Measurements from ENCODE around the gene NLRP3. TPM values are rescaled to one million over a fixed set of nuclear protein-coding genes. Genes with fewer than 3 reads are reported as not detected.

NLRP3 gene
- total and polyA plus RNA-seq, 9 of the 15 experiments (the other 6 are each of a cell fraction or from before 2014, with no cell fraction given) = not detected

DNA sequence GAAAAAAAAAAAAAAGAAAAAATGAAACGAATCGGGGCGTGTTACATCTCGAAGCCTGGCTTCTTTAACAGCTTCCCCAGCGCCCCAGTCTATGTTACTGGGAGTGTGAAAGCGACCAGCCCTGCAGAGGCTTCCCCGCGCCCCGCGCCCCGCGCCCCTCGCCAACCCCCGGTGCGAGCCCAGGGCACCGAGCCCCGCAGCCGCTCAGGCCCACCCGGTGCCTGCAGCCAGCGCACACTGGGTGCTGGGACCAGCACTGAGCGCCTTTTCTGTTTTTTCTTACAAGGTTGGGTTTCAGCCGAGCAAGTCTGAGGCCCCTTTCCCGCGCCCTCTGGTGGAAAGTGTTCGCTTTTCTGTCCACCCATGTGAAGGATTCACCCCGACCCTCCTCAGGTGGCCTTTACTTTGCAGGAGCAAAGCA lies 42.2 kb upstream of the NLRP3 start:
- ATAC-seq = peak; percentile 86
- WGBS (ENCODE audit: insufficient coverage, low coverage, missing lambda C conversion rate) = 28% methylated on average over 26 of the region's 26 CpGs
- H3K9ac ChIP-seq (ENCODE audit: insufficient read depth in 1 of 2, low read depth in 2 of 2, low read length in 2 of 2) = peak overlapping the region in 1 of 2 experiments; percentile 84; a peak in 2 of 4 replicates
- no TSS peak for BruUV-seq (replicated peaks)
- H4K20me1 ChIP-seq (replicated peaks; ENCODE audit: control insufficient read depth, insufficient read depth, low read length) = no peaks in the 10 kb centered on the region
- peak overlapping the region; percentile 32 for H3K4me3 ChIP-seq
- intact Hi-C loops (cut with micrococcal nuclease) (loop anchor here (2.0 to 10.0 kb wide), 5 partner anchors 39 to 481 kb away; partner anchors contain the start of gene TRIM58), in situ Hi-C loops (cut with MboI) (no loop called here)
- peak; percentile 35 for FAIRE-seq
- peaks cover 10 to 17% of the 10 kb centered on the region in 2 experiments for H3K4me1 ChIP-seq (replicated peaks in 1 of 2; ENCODE audit: control insufficient read depth in 2 of 2, insufficient read depth in 2 of 2, low read length in 2 of 2)
- H3K79me2 ChIP-seq (ENCODE audit: control insufficient read depth, insufficient read depth, low read length) = no peaks in the 10 kb centered on the region
- ChIA-PET CTCF (ENCODE audit: low intra/inter-chr PET ratio) (interaction anchor here (0.5 to 0.9 kb wide), 3 partner anchors 106 to 173 kb away, joined by 3 to 4 read pairs (median 3); no protein-coding TSS in a partner anchor), POLR2A (interaction anchor here (1.0 kb wide), 2 partner anchors 55 to 163 kb away, joined by 3 read pairs; no protein-coding TSS in a partner anchor)
- H3K4me2 ChIP-seq (ENCODE audit: insufficient read depth, low read length) = 0 out of 2 replicates have a peak overlapping the region, but pooled peaks have one; percentile 10
- H3K9me3 ChIP-seq (replicated peaks; ENCODE audit: control insufficient read depth, insufficient read depth, low read depth, low read length) = no peaks in the 10 kb centered on the region
- no peaks in the 10 kb centered on the region for H3K36me3 ChIP-seq (ENCODE audit: control insufficient read depth, insufficient read depth, low read length)
- DNase-seq (ENCODE audit: extremely low read depth in 1 of 4, low spot score in 3 of 4) = peak; percentile 32 to 79 (median 56)
- H3K27me3 ChIP-seq (ENCODE audit: control insufficient read depth in 2 of 2, insufficient read depth in 2 of 2, low read length in 2 of 2) = no peaks in the 10 kb centered on the region; a peak in 1 of 5 replicates
- H3K27ac ChIP-seq (ENCODE audit: extremely low read depth, low read depth, low read length) = no peak overlapping the region
- peak overlapping the region; percentile 78 for H2AFZ ChIP-seq (ENCODE audit: low read depth, low read length)
- no peaks in the 10 kb centered on the region for H3K9me1 ChIP-seq (ENCODE audit: control insufficient read depth, insufficient read depth, low read length)
- TF ChIP-seq ATF1 (CRISPR knock-in tag; IDR thresholded peaks at IDR 0.05) = no peak
- no peak for TF ChIP-seq ATF1 (tag; IDR thresholded peaks at IDR 0.05)
- no peak for TF ChIP-seq ELF4 (CRISPR knock-in tag; IDR thresholded peaks at IDR 0.05)
- TF ChIP-seq, protein P1, sequence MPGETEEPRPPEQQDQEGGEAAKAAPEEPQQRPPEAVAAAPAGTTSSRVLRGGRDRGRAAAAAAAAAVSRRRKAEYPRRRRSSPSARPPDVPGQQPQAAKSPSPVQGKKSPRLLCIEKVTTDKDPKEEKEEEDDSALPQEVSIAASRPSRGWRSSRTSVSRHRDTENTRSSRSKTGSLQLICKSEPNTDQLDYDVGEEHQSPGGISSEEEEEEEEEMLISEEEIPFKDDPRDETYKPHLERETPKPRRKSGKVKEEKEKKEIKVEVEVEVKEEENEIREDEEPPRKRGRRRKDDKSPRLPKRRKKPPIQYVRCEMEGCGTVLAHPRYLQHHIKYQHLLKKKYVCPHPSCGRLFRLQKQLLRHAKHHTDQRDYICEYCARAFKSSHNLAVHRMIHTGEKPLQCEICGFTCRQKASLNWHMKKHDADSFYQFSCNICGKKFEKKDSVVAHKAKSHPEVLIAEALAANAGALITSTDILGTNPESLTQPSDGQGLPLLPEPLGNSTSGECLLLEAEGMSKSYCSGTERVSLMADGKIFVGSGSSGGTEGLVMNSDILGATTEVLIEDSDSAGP (CRISPR knock-in tag; IDR thresholded peaks at IDR 0.05) = no peak
- peak; percentile 43; the same call in 1 of the 2 replicates for TF ChIP-seq POLR2G (IDR thresholded peaks at IDR 0.05; ENCODE audit: low read depth, low read length)
- TF ChIP-seq, protein P2, sequence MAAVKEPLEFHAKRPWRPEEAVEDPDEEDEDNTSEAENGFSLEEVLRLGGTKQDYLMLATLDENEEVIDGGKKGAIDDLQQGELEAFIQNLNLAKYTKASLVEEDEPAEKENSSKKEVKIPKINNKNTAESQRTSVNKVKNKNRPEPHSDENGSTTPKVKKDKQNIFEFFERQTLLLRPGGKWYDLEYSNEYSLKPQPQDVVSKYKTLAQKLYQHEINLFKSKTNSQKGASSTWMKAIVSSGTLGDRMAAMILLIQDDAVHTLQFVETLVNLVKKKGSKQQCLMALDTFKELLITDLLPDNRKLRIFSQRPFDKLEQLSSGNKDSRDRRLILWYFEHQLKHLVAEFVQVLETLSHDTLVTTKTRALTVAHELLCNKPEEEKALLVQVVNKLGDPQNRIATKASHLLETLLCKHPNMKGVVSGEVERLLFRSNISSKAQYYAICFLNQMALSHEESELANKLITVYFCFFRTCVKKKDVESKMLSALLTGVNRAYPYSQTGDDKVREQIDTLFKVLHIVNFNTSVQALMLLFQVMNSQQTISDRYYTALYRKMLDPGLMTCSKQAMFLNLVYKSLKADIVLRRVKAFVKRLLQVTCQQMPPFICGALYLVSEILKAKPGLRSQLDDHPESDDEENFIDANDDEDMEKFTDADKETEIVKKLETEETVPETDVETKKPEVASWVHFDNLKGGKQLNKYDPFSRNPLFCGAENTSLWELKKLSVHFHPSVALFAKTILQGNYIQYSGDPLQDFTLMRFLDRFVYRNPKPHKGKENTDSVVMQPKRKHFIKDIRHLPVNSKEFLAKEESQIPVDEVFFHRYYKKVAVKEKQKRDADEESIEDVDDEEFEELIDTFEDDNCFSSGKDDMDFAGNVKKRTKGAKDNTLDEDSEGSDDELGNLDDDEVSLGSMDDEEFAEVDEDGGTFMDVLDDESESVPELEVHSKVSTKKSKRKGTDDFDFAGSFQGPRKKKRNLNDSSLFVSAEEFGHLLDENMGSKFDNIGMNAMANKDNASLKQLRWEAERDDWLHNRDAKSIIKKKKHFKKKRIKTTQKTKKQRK (IDR thresholded peaks at IDR 0.05; ENCODE audit: borderline replicate concordance, low read depth, low read length) = no peak
- no peak for TF ChIP-seq NR4A1 (CRISPR knock-in tag; IDR thresholded peaks at IDR 0.05)
- TF ChIP-seq NR4A1 (tag; IDR thresholded peaks at IDR 0.05) = no peak
- no peak for TF ChIP-seq ESRRA (IDR thresholded peaks at IDR 0.05; ENCODE audit: borderline replicate concordance, low read depth)
- TF ChIP-seq ZFX (CRISPR knock-in tag; IDR thresholded peaks at IDR 0.05) = peak; percentile 16; the same call in 1 of the 2 replicates
- 0 out of 2 replicates have a peak, but pooled peaks have one; percentile 32 for TF ChIP-seq RBFOX2 (IDR thresholded peaks at IDR 0.05; ENCODE audit: low read depth, low read length)

Data from K562 (cell line).